Fibroblast of skin of right biceps (primary cell): ENCODE results near the gene POLG.

ENCODE experiments used
- DNase-seq: peaks from one replicate; pipeline ENCODE4 v3.0.0-alpha.2; 2013

Gene POLG

DNA sequence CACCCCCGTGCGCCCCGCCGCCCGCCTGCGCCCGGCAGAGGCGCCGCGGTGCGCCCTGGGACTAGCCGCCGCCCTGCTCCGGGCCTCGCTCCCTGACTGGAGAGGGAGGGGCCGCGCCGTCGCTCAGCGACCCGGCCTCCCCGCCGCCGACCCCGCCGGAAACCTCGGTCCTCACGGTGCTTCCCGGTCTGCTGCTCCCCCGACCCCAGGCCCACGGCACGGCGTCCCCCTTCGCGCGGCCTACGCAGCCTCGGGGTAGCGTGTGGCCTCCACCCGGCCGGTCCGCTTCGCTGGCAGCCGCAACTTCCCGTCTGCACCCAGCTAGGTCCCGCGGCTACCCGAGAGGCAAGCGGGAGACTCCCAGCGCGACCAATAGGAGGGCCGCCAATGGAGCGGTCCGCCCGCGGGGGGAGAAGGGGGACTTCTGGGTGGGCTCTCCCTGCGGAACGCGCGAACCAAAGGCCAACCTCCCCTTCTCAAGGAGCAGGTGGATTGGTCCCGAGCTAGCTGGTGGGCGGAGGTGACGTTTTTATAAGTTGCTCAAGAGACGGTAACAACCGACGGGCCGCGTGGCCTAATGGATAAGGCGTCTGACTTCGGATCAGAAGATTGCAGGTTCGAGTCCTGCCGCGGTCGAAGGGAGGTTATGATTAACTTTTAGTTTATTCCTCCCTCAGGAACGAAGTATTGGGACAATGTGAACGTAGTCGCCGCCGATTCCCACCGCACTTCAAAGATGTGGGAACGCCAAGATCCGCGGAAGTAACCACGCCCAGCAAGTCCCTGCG lies at the start of gene POLG:
TSS of gene POLG (minus strand) at position 315 of the 788 bp plus-strand sequence. CDS start 1,070 bp downstream, outside the sequence.
- peak; percentile 99 for DNase-seq

- no peak for DNase-seq
These were observed 49.6 kb upstream of the POLG start for GRCh38 chr15:89384176-89384604.

- DNase-seq = peak; percentile 49
These were observed 48.9 kb upstream of the POLG start for GRCh38 chr15:89383365-89384175.

DNA sequence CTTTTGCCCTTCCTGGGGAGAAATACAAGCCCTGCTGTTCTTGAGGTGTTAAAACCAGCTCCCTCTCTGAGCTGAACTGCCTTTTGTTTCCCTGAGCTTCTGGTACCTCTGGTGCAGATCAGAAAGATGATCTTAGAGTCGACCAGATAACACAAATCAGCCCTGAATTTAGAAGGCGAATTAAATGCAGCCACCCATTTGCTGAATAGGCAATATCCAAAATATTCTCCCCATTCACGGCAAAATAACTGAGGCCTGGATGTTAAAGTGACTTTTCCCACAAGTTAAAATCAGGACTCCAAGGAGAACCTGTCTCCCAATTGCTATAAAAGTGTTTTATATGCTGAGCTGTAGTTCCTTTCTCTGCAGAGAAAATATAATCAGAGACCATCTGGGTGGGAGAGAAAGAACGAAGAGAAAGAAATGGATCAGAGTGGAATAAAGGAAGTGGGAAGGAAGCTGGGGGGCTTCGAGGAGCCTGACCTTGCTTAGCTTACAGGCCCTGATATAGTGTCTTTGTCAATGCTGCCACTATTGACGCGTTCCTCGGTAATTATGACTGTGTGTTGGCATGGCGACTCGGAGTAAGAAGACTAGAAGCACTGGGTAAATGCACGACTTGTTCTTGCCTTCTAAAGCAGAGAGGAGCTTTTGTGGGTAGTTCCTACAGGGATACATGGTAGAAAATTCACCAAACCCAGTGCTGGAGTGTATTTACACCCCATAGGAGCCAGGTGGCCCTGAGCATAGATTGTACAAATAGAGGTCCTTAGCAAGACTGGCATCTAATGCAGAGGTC lies 47.5 kb upstream of the POLG start:
- no peak for DNase-seq

DNA sequence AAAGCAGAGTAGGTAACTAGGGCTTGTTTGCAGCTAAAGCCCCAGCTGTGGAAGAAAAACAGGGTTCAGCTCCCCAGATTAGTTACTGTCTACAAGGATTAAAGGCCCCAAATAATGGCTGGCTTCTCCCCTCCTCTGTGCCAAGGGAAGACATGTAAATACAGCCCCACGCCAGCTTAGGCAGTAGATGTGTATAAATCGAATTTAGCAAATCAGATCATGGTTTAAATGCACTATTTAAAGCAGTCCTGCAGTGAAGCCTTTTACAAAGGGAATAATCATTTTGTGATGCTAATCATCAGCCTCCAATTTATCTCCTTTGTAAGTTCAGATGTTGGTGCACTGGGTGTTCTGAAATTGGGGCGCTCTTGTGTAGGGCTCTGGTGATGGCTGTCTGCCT lies 46.7 kb upstream of the POLG start:
- DNase-seq = no peak

GRCh38 chr15:89379818-89380217 lies 45.2 kb upstream of the POLG start:
- no peak for DNase-seq

DNA sequence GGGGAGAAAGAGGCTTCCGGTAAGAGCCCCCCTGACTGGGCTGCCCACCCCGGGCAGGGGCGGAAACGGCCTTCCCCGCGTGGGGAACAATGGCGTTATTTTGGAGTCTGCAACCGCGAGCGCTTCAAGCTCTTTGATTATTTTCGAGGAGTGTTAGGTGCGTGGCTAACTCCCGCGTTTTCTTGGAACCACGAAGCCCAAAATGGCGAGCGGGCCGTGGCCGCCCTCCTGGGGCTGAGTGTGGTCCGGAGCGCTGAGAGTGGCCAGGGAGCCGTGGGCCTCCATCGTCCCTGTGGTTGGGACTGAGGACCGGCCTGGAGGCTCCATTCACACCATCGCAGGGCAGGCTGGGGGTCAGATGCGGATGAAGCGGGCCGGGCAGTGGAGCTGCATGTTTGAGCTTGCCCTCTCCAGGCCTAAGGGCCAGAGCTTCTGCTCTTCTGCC lies 44.6 kb upstream of the POLG start:
- DNase-seq = no peak

- DNase-seq = no peak
These were observed 43.9 kb upstream of the POLG start for GRCh38 chr15:89378296-89379151.

DNA sequence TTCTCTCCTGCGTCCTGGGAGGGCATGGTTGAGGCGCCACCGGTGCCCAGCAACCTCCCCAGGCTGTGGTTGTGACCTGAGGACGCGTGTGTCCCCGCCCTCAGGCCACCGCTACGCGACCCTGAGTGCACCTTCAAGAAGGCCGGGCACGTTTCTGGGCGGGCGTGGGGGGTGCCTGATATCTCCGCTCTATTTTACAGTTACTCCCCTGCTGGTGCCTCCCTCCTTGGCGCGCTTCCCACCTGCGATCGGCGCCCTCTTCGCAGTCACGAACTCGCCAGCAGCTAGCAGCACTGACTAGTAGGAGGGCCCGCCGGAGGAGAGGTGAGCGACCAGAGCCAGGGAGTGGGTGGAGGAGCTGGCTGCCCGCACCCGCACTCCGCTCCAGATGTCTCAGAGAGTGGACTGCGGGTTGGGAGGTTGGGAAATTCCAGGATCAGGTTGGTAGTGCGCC lies 43.2 kb upstream of the POLG start:
- DNase-seq = no peak

- DNase-seq = no peak
These were observed 42.6 kb upstream of the POLG start for GRCh38 chr15:89377024-89377841.

DNA sequence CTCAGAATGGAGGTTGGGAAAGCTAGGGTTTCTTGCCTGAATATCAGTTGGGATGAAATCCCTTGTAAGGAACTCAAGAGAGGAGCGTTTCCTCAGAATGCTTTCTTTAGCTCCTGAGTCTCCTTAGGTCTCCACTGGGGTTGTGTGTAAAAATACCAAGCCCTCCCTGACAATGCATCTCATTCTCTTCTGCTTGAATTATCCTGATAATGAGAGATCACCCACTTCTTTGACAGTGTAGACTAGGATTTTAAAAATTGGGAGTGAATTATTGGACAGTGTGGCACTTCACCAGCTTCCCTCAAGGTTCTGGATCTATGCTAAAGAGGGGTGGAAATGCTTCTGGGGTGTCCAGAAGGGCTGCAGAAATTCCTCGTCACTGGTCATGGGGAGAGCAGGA lies 41.8 kb upstream of the POLG start:
- no peak for DNase-seq

- DNase-seq = no peak
These were observed 40.7 kb upstream of the POLG start for GRCh38 chr15:89375093-89376005.

DNA sequence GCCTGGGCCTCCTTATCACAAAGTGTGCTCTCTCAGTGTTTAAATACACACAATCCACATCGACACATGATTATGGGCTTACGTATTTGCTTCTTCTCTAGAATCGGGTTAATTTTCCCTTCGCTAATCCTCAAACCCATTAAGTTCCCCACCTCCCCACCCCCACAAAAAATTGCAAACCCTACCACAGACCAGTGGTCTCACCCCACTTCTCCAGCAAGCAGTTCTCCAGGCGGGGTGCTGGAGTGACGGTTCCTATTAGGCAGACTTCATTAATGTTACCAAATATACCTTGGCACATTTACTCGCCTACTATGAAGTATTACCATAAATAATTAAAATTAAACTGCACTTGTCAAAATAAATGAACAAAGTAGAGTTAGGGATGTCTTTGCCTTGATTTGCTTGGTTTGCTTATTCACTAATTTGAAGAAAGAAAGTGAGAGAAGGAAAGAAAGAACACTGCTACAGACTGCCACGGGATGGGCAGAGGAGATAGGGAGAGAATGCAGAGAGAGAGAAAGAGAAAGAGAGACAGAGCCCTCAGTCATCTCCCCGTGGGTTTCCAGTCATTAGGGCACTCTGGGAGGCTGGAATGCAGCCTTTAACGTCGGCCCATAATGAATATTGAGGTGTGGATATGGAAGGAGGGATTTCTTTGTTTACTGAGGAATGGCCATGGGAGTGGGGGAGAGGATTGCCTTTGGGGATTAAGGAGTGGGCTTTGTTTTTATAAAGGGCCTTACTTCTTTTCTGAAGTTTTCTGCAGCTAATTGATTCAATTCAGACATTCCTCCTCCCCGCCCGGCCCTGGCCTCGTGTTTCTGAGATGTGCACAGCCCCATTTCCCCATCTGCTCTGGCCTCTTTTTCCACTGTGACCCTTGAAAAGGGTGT lies 39.7 kb upstream of the POLG start:
- DNase-seq = no peak

DNA sequence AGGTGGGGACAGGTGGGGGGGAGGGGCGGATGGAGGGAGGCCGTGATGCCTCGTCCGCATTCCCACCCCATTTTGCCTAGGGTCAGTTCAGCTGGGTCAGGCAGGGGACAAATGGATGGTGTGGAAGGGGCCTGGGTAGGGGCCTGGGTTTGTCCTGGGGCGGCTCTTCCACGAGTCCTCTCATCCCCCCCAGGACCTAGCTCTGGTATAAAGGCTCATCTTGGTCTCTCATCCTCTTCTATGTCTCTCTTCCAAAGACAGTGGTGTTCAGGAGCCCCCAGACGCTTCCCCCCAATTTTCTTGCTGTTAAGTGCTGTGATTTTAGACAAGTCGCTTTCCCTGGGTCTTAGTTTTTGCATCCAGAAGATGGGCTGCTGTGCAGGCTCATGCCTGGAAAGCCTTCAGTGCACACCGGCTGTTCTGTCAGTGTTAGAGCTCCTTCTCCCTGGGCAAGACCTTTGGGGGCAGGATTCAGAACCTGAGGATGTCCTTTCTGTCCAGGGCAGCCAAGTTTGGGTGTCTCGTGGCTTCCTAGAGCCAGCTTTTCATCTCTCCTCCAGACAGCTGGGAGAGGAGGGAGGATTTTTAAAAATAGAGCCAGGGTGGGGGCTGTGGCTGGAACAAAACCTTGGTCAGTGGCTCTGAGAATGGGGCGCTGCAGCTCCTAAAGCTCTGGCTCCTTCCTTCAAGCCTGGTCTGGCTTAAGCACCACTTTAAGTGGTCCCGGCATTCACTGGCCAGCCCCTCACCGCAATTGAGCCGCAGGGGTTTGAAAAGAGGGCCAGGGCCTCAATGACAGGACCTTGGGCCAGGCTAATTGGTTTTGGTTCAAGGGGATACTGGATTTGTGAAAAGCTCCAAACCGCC lies 37.7 kb upstream of the POLG start:
- DNase-seq = no peak

DNA sequence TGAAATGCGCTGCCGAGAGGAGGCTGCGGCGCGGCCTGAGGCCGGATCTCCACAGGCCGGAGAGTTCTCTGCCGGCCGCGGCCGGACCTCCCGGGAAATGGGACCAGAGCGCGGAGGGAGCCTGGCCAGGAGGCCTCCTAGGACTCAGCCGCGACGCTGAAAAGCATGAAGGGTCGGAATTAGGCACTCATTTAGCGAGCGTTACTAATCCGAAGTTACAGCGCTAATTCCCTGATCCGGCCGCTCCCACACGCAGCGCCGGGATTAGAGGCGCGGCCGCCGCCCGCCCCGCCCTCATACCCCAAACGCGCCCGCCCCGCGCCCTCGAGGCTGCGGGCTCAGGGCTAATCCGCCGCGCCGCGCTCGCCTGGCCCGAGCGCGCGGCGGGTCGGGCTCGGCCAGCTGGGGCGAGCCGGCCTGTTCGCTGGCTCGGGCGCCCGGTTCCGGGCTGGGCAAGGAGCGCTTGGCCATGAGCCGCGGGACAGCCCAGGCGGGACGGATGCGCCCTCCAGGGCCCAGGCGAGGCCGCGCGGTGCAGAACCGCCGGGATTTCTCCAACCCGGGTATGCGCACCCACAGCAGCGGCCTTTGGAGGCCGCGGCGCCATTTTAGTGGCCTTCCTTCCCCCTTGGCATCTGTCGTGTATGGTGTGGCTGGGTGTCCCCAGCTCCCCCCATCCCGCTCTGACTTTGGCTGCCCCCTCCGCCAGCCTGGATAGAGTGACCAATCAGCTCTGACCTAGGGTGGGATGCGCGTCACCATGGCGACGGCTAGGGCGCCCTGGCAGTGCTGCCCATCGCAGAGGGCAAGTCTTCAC lies 36.8 kb upstream of the POLG start:
- DNase-seq = no peak

DNA sequence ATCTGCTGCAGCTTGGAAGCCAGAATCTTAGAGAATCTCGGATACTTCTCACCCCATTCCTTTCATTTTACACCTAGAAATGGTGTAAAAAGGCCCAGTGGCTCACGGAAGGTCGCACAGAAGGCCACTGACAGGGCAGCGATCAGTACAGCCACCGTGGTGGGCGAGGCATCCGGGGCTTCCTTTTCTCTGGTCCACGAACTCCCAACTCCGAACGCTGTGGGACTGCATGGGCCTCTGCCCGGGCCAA lies 36.3 kb upstream of the POLG start:
- no peak for DNase-seq
